NCI-H526 (cell line): ENCODE data around the gene CSF1.
A peak's percentile ranks its signal among the peaks of the same experiment; 100 is the strongest.
"Not testable (repeated sequence)": the region's sequence is repeated elsewhere in the genome, so short reads cannot be mapped to it uniquely, and the experiment has no call there.

Experiments
- DNase-seq, 2 experiments: peaks; one replicate each; lab custom pipeline; 2025; lab: John Stamatoyannopoulos, UW

CSF1 gene, protein sequence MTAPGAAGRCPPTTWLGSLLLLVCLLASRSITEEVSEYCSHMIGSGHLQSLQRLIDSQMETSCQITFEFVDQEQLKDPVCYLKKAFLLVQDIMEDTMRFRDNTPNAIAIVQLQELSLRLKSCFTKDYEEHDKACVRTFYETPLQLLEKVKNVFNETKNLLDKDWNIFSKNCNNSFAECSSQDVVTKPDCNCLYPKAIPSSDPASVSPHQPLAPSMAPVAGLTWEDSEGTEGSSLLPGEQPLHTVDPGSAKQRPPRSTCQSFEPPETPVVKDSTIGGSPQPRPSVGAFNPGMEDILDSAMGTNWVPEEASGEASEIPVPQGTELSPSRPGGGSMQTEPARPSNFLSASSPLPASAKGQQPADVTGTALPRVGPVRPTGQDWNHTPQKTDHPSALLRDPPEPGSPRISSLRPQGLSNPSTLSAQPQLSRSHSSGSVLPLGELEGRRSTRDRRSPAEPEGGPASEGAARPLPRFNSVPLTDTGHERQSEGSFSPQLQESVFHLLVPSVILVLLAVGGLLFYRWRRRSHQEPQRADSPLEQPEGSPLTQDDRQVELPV

DNA sequence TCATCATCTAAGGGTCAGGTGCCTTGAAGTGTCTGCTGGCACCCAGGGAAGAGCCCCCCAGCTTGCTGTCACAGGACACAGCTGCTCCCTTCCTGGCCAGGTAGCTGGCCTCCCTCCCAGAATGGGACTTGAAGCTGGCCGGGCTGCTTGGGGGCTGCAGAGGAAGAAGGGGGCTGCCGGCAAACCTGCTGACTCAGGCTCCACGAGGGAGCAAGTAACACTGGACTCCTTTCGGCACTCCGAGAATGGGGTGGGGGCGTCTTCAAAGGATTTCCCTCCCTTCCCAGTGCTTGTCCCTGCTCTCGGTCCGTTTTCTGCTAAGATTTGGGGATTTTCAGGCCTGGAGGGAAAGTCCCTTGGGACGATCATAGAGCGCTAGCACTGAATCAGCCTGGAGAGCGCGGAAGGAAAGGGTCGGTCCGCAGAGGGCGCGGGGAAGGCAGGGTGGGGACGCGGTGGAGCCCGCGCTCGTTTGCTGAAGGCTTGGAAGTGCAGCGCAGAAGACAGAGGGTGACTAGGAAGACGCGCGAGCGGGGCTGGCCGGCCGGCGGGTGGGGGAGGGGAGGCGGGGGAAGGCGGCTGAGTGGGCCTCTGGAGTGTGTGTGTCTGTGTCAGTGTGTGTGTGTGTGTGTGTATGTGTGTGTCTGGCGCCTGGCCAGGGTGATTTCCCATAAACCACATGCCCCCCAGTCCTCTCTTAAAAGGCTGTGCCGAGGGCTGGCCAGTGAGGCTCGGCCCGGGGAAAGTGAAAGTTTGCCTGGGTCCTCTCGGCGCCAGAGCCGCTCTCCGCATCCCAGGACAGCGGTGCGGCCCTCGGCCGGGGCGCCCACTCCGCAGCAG, at the start of gene CSF1:
TSS of gene CSF1 (plus strand) at position 727 of the 840 bp plus-strand sequence. CDS start 175 bp downstream, outside the sequence.
- DNase-seq, result peak in 1 of 2 experiments; percentile 80

DNA sequence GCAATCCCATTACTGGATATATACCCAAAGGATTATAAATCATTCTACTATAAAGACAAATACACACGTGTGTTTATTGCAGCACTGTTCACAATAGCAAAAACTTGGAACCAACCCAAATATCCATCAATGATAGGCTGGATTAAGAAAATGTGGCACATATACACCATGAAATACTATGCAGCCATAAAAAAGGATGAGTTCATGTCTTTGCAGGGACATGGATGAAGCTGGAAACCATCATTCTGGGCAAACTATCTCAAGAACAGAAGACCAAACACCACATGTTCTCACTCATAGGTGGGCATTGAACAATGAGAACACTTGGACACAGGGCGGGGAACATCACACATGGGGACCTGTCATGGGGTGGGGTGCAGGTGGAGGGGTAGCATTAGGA, 49.0 kb upstream of the CSF1 start:
- DNase-seq, result not testable (repeated sequence)

DNA sequence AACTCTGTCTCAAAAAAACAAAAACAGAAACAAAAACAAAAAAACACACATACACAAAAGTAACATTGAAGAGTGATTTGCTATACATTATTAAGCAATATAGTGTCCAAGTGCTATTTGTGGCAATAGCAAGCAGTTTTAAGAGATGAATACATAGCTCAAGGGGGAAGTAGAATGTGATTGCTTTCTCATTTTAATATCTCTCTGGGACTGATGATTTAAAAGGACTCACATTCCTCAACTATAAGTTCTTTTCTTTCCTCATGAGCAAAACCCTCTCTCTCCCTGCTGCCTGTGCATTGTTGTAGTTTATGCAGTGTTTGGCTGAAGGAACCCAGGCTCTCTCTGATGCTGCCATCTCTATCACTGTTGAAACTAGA, 47.0 kb upstream of the CSF1 start:
- DNase-seq, result no peak

DNA sequence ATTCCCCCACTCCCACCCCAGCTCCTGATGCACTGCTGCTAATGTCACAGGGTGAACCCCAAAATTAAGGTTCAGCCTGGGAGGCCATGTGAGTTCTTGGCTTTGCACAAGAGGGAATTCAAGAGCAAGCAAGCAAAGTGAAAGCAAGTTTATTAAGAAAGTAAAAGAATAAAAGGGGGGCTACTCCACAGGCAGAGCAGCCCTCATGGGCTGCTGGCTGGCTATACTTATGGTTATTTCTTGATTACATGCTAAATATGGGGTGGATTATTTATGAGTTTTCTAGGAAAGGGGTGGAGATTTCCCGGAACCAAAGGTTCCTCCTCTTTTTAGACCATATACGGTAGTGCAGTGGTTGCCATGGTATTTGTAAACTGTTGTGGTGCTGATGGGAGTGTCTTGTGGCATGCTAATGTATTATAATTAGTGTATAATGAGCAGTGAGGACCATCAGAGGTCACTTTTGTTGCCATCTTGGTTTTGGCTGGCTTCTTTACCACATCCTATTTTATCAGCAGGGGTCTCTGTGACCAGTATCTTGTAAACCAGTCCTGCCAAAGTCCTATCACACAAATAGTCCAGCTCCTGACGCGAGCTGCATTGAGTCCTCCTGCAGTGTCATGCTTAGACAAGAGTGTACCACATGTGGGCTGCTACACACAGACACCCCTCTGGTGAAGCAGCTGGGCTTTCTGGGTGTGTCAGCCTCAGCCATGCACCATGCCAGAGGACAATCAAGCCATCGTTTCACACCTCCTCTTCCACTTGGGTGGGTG, 46.4 kb upstream of the CSF1 start:
- no peak for DNase-seq

DNA sequence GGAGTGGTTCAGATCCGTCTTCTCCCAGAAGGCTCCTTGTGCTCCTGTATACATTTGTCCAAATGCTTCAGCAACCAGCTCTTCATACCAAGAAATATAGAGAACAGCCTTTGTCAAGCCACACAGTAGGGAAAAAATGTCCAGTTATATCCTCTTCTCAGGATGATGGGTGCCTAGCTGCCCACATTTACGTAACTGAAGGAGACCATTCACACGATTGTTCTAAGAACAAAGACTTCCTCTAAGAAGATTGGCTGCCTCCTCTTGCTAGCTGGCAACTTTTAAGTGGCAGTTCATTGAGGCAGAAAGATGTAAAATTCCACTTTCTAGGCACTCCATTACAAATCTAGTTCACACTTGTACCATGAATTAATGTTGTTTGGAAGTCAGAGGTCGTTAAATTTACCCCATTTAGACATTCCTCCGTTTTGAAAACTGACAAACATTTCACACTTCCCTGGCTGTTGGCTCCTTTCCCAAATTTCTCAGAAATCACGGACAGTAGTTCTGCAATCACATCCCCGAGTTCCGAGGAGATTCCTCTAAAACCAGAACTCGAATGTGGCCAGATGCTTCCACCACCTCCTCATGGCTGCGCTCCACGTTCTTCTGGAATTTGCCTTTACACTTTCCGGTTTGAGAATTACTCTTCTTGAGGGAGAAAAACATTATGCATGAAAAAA, 45.6 kb upstream of the CSF1 start:
- DNase-seq, result no peak

DNA sequence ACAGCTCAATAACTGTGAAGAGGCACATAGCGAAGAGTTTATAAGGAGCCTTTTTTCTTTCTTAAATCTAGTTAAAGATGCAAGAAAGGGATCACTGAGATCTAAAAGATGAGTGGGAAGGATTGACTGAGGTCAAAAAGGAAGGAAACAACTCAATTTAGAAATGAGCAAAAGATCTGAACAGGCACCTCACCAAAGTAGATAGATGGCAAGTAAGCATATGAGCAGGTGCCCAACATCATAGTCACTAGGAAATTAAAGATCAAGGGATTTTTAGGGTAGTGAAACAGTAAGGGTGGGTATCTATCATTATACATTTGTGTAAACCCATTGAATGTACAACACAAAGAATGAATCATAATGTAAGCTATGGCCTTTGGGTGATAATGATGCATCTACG, 44.6 kb upstream of the CSF1 start:
- no peak for DNase-seq

DNA sequence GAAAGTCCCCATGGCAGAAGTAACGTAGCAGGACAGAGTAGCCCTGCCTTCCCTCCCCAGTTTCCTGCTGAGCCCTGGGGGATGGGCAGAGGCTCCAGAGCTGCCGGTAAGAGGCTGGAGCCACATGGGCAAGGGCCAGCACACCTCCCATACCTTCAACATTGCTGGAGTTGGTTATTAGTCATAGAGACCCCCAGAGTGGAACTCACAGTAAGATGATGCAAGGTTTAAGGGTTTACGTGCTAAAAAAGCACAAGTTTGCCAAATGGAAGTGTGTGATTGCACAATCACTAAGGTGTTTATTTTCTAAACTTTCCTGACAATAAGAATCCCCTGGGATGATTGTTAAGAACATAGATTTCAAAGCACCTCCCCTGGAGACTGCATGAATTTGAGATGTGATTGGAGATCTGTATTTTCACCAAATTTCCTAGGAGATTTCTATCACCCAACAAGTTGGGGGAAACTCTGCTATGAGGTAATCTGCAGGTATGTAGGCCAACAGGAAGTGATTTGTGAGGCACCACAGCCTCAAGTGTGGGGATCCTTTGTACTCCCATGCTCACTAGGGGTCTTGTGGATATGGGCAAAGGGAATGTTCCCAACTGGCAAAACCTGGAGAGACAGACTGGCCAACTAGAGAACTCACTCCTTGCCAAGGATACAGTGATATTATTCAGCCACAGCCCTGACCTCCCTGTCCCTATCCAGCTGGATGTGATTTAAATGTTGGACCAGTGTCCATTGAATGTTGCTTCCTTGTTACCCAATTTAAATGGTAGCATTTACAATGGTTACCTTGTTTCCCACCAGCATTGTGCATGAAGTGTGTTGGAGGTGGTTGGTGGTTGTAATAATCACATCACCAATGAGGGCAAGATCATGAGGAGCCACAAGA, 37.1 kb upstream of the CSF1 start:
- DNase-seq, result no peak

DNA sequence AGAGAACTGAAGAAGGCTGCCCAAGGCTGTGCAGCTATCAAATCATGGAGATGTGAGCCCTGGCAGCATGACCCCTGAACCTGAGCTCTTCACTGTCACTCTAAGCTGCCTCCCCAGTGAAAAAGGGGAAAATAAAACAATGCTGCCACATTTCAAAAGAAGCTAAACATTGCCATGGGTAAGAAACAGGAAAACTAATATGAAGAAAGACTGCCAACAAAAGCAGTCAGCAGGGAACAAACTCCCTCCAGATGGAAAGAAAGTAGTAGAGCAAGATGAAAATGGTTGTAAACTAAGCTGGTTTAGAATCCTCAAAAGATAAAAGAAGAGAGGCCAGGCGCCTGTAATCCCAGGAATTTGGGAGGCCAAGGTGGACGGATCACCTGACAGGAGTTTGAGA, 36.2 kb upstream of the CSF1 start:
- DNase-seq, result no peak

DNA sequence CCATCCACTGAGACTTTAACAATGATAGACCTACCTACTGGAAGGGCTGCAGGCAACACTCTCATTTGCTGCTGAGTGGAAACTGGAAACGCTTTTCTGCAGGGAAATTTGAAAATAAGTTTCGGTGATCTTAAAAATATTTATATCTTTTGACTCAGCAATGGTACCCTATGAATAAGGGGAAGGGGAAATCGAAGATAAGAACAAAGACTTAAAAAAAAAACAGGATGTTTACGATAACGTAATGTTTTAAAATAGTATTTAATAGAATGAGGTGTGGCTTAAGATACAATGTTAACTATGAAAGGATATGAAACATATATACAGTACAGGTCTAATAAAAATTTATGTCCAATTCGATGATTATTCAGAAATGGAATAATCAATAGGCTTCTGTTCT, 34.8 kb upstream of the CSF1 start:
- no peak for DNase-seq

DNA sequence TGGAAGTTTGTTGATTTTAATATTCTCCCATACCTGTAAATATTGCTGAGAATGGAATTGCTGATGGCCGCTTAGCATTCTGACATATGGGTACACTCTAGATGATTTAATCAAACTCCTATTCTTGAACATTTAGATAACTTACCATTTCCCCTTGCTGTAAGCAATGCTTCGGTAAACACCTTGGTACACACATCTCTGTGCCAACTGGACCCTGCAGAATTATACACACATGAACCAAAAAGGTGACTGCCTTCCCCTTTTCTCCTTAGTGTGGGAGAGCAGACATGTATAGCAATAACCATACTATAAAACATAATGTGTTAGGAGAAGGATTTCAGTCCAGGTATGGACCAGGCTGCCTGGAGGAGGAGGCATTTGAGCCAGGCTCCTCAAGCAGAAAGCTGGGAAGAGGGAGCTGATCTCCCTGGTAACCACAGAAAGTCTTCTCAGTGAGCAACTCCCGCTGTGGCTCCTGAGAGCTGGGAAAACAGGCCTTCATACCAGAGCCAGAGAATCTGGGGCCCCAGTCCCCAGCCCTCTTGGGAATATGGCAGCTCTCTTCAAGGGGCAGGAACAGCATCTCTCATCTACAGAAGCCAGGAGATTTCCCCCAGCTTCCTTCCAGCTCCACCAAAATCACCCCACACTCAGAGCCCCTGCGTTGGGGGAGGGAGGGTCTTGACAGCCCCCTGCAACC, 33.9 kb upstream of the CSF1 start:
- no peak for DNase-seq

DNA sequence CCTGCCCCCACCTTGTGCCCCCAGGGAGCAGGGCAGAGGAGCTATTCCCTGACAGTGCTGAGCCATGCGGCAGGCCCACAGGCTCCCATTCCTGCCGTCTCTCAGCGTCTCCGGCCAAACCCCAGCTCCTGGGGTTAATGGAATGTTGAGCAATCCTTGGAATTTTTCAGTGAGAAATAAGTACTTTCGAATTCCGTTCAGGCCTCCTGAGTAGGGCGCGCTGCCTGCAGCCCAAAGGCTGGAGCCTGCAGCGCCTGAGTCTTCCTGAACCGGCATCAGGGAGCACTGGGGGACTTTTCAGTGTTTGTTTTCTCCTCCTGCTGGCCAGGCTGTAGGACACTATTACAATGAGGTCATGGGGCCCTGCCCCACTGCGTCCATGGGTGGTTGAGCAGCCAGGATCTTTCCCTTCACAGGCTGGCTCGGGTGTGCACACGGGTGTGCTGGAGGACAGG, 33.3 kb upstream of the CSF1 start:
- DNase-seq, result no peak

DNA sequence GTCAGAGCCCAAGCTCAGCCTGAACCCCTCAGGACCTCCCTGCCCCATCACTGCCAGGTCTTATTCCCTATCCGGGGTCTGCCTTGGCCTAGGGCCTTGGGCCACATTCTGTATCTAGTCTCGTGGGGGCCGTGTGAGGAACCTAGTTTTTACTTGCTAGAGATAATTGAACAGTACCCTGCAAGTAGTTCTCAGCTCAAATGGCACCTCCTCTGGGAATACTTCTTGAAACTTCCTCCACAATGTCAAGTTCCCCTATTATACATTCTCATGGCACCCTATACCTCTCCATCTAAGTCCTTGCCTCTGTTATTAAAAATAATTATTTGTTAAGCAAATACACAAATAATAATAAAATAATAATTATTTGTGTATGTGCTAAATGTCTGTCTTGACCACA, 32.9 kb upstream of the CSF1 start:
- DNase-seq, result no peak

DNA sequence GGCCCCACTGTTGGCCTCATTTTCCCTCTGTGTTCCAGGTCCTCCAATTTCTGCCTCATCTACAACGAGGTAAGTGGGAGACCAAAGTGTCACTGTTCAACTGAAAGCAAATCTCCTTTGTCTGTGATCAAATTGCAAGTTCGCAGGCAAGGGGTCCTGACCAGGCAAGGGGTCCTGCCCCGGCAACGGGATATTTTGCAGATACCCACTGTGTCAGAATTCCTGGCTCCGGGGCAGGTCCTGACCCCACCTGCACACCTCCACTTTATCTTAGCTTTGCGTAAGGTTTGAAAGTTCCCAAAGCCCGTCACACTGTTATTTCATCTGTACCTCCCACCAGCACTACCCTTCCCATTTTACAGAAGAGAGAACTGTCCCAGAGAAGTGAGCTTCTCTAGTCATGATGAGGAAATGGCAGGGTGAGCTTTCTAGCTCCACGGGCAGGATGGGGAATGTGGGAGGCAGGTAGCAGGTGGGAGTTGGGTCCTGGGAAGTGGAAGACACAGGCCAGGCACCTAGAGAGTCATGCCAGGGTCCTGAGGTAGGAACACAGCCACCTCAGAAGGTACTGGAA, 32.0 kb upstream of the CSF1 start:
- DNase-seq, result no peak

DNA sequence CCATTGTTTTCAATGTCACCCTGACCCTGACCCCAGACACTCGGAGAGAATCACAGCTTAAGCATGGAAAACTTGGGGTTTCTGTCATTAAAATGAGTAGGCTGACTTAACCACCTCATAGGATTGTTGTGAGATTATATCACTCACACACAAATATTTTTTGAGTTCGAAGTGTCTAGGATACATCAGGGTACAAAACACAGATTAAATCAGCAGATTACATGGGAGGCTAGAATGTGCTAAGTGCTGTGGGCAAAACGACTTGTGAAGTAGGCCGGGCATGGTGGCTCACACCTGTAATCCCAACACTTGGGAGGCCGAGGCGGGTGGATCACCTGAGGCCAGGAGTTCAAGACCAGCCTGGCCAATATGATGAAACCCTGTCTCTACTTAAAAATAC, 31.3 kb upstream of the CSF1 start:
- not testable (repeated sequence) for DNase-seq

DNA sequence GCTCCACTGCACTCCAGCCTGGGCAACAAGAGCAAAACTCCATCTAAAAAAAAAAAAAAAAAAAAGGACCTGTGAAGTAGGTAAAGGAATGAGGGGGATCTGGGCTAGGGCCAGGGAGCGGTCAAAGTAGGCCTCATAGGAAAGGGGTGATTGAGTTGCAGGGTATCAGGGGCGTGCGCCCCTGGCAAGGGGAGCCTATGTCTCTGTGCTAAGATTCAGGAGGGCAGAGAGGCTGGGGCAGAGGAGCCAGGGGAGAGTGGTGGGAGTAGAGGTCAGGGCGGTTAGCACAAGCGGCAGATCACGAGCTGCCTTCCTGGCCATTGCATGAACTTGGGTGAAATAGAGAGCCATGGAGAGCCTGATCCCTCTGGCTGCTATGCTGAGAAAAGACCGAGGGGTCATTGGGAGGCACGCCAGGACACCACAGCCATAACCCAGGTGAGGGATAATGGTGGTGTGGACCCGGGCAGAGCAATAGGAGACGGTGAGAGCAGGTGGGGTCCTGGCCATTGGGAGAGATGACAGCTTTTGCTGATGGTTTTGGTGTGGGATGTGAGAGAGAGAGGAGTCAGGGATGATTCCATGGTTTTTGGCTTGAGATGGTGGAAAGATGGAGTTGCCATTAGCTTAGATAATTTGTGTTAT, 30.6 kb upstream of the CSF1 start:
- DNase-seq, result no peak

DNA sequence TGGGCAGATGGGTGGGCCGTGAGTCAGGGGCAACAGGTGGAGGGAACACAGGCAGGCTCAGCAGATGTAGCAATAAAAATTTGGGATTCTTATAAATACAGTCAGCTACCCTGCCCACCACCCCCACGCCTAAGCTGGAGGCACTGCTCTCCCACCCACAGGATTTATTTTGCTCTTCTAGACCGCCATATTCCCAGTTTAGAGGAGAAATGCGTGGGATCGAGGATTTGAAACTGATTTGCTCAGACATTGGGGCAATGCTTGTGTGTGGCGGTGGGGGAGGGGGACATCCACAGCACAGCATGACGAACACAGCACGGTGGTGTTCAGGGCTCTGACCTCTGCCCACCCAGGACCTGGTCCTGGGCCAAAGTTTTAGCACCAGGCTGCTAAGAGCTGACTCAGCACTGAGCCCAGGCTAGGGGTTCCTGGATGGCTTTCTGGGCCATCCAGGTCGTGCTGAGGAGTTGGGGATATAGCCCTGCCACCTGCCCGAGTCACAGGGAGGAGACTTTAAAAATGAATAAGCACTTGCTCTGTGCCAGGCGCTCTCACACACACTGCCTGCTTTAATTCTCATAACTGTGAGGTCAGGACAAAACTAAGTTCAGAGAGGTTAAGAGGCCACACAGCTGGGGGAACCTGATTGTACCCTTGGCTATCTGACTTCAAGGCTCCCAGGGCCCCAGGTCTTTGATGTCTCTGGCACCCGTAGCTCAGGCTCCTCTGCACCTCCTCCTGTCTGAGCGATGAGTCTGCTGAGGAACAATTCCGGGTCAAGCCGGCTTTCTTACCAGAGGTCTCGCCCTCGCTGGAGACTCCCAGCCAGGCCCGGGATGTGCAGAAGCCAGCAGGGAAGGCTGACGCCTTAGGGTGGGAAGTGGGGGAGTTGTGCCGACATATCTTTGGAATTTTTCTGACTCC, 29.4 kb upstream of the CSF1 start:
- no peak for DNase-seq

DNA sequence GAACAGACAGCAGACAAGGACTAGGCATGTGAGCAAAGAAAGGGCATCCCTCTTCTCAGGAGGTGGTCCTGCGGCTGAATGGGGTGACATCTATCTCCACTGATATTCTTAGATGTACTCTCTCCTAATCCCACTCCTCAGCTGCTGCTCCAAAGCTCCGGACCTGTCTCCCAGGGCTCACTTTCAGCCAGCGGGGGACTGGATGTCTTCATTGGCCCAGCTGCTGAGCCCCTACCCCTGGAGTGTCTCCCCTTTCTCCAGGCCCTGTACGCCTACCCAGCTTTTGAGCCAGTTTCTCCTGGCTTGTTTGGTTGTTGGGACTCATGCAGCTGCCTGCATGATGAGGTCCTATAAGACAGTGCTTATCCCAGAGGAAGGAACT, 28.8 kb upstream of the CSF1 start:
- DNase-seq, result no peak
